ENCODE results near the gene TBC1D3I.
"Not testable (repeated sequence)": the region's sequence is repeated elsewhere in the genome, so short reads cannot be mapped to it uniquely, and the experiment has no call there.

DNA sequence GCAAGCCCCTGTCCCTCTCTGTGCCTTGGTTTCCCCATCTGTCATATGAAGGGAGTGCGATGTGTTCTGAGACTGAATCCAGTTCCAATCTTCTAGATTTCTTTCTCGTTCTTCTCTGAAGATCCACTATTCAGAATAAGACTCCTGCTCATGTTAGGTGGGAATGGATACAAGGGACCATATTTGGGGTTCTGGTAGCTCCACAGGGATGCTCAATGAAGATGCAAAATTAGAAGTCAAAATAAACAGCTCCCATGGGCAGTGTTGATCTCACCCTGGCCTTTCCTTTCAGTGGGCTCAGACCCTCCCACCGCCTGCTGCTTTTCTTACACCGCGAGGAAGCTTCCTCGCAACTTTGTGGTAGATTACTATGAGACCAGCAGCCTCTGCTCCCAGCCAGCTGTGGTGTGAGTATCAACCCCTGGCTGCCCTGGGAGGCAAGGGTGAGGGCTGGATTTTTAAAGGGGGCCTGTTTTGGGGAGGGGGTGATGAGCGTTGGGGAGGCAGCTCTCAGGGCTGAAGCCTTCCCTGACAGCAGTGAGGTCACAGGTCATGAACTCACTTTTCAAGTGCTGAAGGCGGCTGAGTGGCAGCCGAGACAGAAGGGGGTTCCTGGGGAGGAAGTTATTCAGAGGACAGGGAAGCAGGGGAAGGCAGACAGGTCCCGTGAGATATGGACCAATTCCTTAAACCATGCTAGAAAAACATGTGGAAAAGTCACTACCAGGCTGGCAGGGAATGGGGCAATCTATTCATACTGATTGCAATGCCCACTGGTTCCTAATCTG, 52.7 kb downstream of the TBC1D3I start:
- TF ChIP-seq, protein P1, sequence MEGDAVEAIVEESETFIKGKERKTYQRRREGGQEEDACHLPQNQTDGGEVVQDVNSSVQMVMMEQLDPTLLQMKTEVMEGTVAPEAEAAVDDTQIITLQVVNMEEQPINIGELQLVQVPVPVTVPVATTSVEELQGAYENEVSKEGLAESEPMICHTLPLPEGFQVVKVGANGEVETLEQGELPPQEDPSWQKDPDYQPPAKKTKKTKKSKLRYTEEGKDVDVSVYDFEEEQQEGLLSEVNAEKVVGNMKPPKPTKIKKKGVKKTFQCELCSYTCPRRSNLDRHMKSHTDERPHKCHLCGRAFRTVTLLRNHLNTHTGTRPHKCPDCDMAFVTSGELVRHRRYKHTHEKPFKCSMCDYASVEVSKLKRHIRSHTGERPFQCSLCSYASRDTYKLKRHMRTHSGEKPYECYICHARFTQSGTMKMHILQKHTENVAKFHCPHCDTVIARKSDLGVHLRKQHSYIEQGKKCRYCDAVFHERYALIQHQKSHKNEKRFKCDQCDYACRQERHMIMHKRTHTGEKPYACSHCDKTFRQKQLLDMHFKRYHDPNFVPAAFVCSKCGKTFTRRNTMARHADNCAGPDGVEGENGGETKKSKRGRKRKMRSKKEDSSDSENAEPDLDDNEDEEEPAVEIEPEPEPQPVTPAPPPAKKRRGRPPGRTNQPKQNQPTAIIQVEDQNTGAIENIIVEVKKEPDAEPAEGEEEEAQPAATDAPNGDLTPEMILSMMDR (conservative IDR thresholded peaks at IDR 0.05; ENCODE audit: low read depth in 2 of 2): not testable (repeated sequence)
- TF ChIP-seq POLR2AphosphoS5 (IDR thresholded peaks at IDR 0.05; ENCODE audit: low read depth): not testable (repeated sequence)
